ENCODE results near the gene TENT5A. TPM values are rescaled to one million over a fixed set of nuclear protein-coding genes. Genes with fewer than 3 reads are reported as not detected.
A peak's percentile ranks its signal among the peaks of the same experiment; 100 is the strongest.
"Not testable (repeated sequence)": the region's sequence is repeated elsewhere in the genome, so short reads cannot be mapped to it uniquely, and the experiment has no call there.

Gene TENT5A
- total RNA-seq, 8 experiments from 2014 or later, result 2.2 to 54.3 (median 8.6) TPM

GRCh38 chr6:81787313-81788068 lies 35.0 kb upstream of the TENT5A start:
- in situ Hi-C loops (cut with MboI; ENCODE audit: low pct_unique_long_range_greater_than_20kb in 2 of 9, low sequenced_read_pairs in 9 of 9, unreplicated experiment in 9 of 9), result no loop called here
- 21 to 100% (median 65%) methylated on average over 1 to 3 of the region's 3 CpGs for WGBS, 10 experiments
- Histone ChIP-seq H3K4me1 (replicated peaks in 1 of 2) (peaks cover 10 to 17% of the 10 kb centered on the region in 2 donors), H3K4me3 (no peak overlapping the region), H3K27ac (no peak overlapping the region)
- ATAC-seq (replicated peaks in 6 of 8), result no peak

- in situ Hi-C loops (cut with MboI; ENCODE audit: low pct_unique_long_range_greater_than_20kb in 2 of 9, low sequenced_read_pairs in 9 of 9, unreplicated experiment in 9 of 9), result no loop called here
- peaks cover 3 to 4% of the 10 kb centered on the region in 2 donors for H3K4me1 ChIP-seq (replicated peaks in 1 of 2)
- WGBS, 10 experiments, result 0 to 40% (median 29%) methylated on average over 1 of the region's 1 CpG; no CpG with 5 or more reads in 7 of the 10 experiments
- peak in 3 of 8 experiments; percentile 75 to 83 (median 78) for ATAC-seq (replicated peaks in 6 of 8)
- H3K27ac ChIP-seq, result no peak overlapping the region
- no peak overlapping the region for H3K4me3 ChIP-seq
These were observed 33.7 kb upstream of the TENT5A start for GRCh38 chr6:81786150-81786549.

GRCh38 chr6:81785377-81785776 lies 32.9 kb upstream of the TENT5A start:
- Histone ChIP-seq H3K4me3 (no peak overlapping the region), H3K27ac (no peak overlapping the region), H3K4me1 (replicated peaks in 1 of 2) (no peaks in the 10 kb centered on the region)
- in situ Hi-C loops (cut with MboI; ENCODE audit: low pct_unique_long_range_greater_than_20kb in 2 of 9, low sequenced_read_pairs in 9 of 9, unreplicated experiment in 9 of 9), result no loop called here
- ATAC-seq (replicated peaks in 6 of 8), result peak in 4 of 8 experiments; percentile 19 to 56 (median 42)
- WGBS, 10 experiments, result 44 to 100% (median 92%) methylated on average over 1 to 2 of the region's 2 CpGs; no CpG with 5 or more reads in 1 of the 10 experiments

GRCh38 chr6:81783893-81784292 lies 31.4 kb upstream of the TENT5A start:
- ATAC-seq (replicated peaks in 6 of 8), result no peak
- H3K27ac ChIP-seq, result no peak overlapping the region
- 81 to 92% (median 85%) methylated on average over 1 to 2 of the region's 2 CpGs; no CpG with 5 or more reads in 3 of the 10 experiments for WGBS, 10 experiments
- no peak overlapping the region for H3K4me3 ChIP-seq
- in situ Hi-C loops (cut with MboI; ENCODE audit: low pct_unique_long_range_greater_than_20kb in 2 of 9, low sequenced_read_pairs in 9 of 9, unreplicated experiment in 9 of 9), result no loop called here
- H3K4me1 ChIP-seq (replicated peaks in 1 of 2), result no peaks in the 10 kb centered on the region

GRCh38 chr6:81781624-81782023 lies 29.1 kb upstream of the TENT5A start:
- ATAC-seq (replicated peaks in 6 of 8), result no peak
- no peaks in the 10 kb centered on the region for H3K4me1 ChIP-seq (replicated peaks in 1 of 2)
- in situ Hi-C loops (cut with MboI; ENCODE audit: low pct_unique_long_range_greater_than_20kb in 2 of 9, low sequenced_read_pairs in 9 of 9, unreplicated experiment in 9 of 9), result no loop called here
- H3K4me3 ChIP-seq, result no peak overlapping the region
- no peak overlapping the region for H3K27ac ChIP-seq
- WGBS, 10 experiments, result 64 to 100% (median 89%) methylated on average over 1 to 2 of the region's 2 CpGs

GRCh38 chr6:81777586-81778268 lies 25.2 kb upstream of the TENT5A start:
- in situ Hi-C loops (cut with MboI; ENCODE audit: low pct_unique_long_range_greater_than_20kb in 2 of 9, low sequenced_read_pairs in 9 of 9, unreplicated experiment in 9 of 9), result no loop called here
- no peaks in the 10 kb centered on the region for H3K4me1 ChIP-seq (replicated peaks in 1 of 2)
- 50 to 100% (median 100%) methylated on average over 1 to 2 of the region's 2 CpGs; no CpG with 5 or more reads in 3 of the 10 experiments for WGBS, 10 experiments
- H3K4me3 ChIP-seq, result no peak overlapping the region
- ATAC-seq (replicated peaks in 6 of 8), result no peak
- no peak overlapping the region for H3K27ac ChIP-seq

GRCh38 chr6:81776219-81776618 lies 23.7 kb upstream of the TENT5A start:
- H3K27ac ChIP-seq; in situ Hi-C loops (cut with MboI; ENCODE audit: low pct_unique_long_range_greater_than_20kb in 2 of 9, low sequenced_read_pairs in 9 of 9, unreplicated experiment in 9 of 9); ATAC-seq (replicated peaks in 6 of 8); H3K4me1 ChIP-seq (replicated peaks in 1 of 2); H3K4me3 ChIP-seq: not testable (repeated sequence)
- WGBS, 10 experiments, result 74 to 100% (median 96%) methylated on average over 2 to 4 of the region's 4 CpGs; no CpG with 5 or more reads in 1 of the 10 experiments

GRCh38 chr6:81774542-81774941 lies 22.1 kb upstream of the TENT5A start:
- in situ Hi-C loops (cut with MboI; ENCODE audit: low pct_unique_long_range_greater_than_20kb in 2 of 9, low sequenced_read_pairs in 9 of 9, unreplicated experiment in 9 of 9), result loop anchor here in 3 of 9 experiments (25.0 kb wide), 2 partner anchors 213 to 263 kb away; no protein-coding TSS in a partner anchor
- H3K27ac ChIP-seq, result no peak overlapping the region
- ATAC-seq (replicated peaks in 6 of 8), result peak in 1 of 8 experiments; percentile 30
- no peak overlapping the region for H3K4me3 ChIP-seq
- peaks cover 2 to 8% of the 10 kb centered on the region in 2 donors for H3K4me1 ChIP-seq (replicated peaks in 1 of 2)
- 50 to 100% (median 85%) methylated on average over 1 to 2 of the region's 2 CpGs for WGBS, 10 experiments

GRCh38 chr6:81773887-81774286 lies 21.4 kb upstream of the TENT5A start:
- no peak overlapping the region for H3K4me3 ChIP-seq
- peaks cover 2 to 8% of the 10 kb centered on the region in 2 donors for H3K4me1 ChIP-seq (replicated peaks in 1 of 2)
- ATAC-seq (replicated peaks in 6 of 8), result no peak
- in situ Hi-C loops (cut with MboI; ENCODE audit: low pct_unique_long_range_greater_than_20kb in 2 of 9, low sequenced_read_pairs in 9 of 9, unreplicated experiment in 9 of 9), result loop anchor here in 3 of 9 experiments (25.0 kb wide), 2 partner anchors 213 to 263 kb away; no protein-coding TSS in a partner anchor
- 82 to 100% (median 96%) methylated on average over 2 of the region's 2 CpGs; no CpG with 5 or more reads in 3 of the 10 experiments for WGBS, 10 experiments
- H3K27ac ChIP-seq, result no peak overlapping the region

GRCh38 chr6:81772741-81773140 lies 20.3 kb upstream of the TENT5A start:
- Histone ChIP-seq H3K4me3 (no peak overlapping the region), H3K4me1 (replicated peaks in 1 of 2) (peaks cover 2 to 8% of the 10 kb centered on the region in 2 donors), H3K27ac (no peak overlapping the region)
- peak in 2 of 8 experiments; percentile 52 to 55 for ATAC-seq (replicated peaks in 6 of 8)
- in situ Hi-C loops (cut with MboI; ENCODE audit: low pct_unique_long_range_greater_than_20kb in 2 of 9, low sequenced_read_pairs in 9 of 9, unreplicated experiment in 9 of 9), result loop anchor here in 3 of 9 experiments (25.0 kb wide), 2 partner anchors 215 to 265 kb away; no protein-coding TSS in a partner anchor
- WGBS, 10 experiments, result 25 to 100% (median 74%) methylated on average over 1 to 2 of the region's 2 CpGs; no CpG with 5 or more reads in 2 of the 10 experiments

GRCh38 chr6:81771097-81771496 lies 18.6 kb upstream of the TENT5A start:
- peaks cover 2 to 8% of the 10 kb centered on the region in 2 donors for H3K4me1 ChIP-seq (replicated peaks in 1 of 2)
- peak in 5 of 8 experiments; percentile 37 to 85 (median 66) for ATAC-seq (replicated peaks in 6 of 8)
- H3K4me3 ChIP-seq, result no peak overlapping the region
- in situ Hi-C loops (cut with MboI; ENCODE audit: low pct_unique_long_range_greater_than_20kb in 2 of 9, low sequenced_read_pairs in 9 of 9, unreplicated experiment in 9 of 9), result loop anchor here in 3 of 9 experiments (25.0 kb wide), 2 partner anchors 216 to 266 kb away; no protein-coding TSS in a partner anchor
- WGBS, 10 experiments, result 29 to 100% (median 68%) methylated on average over 1 of the region's 1 CpG; no CpG with 5 or more reads in 2 of the 10 experiments
- H3K27ac ChIP-seq, result no peak overlapping the region

- in situ Hi-C loops (cut with MboI; ENCODE audit: low pct_unique_long_range_greater_than_20kb in 2 of 9, low sequenced_read_pairs in 9 of 9, unreplicated experiment in 9 of 9), result loop anchor here in 3 of 9 experiments (25.0 kb wide), 2 partner anchors 217 to 267 kb away; no protein-coding TSS in a partner anchor
- no peak overlapping the region for H3K4me3 ChIP-seq
- no peak for ATAC-seq (replicated peaks in 6 of 8)
- peaks cover 2 to 8% of the 10 kb centered on the region in 2 donors for H3K4me1 ChIP-seq (replicated peaks in 1 of 2)
- WGBS, 10 experiments, result 29 to 100% (median 80%) methylated on average over 1 of the region's 1 CpG; no CpG with 5 or more reads in 5 of the 10 experiments
- no peak overlapping the region for H3K27ac ChIP-seq
These were observed 17.9 kb upstream of the TENT5A start for GRCh38 chr6:81770381-81770780.

- Histone ChIP-seq H3K4me1 (replicated peaks in 1 of 2) (peaks cover 2 to 8% of the 10 kb centered on the region in 2 donors), H3K27ac (no peak overlapping the region), H3K4me3 (no peak overlapping the region)
- WGBS, 10 experiments, result 8 to 83% (median 27%) methylated on average over 1 of the region's 1 CpG; no CpG with 5 or more reads in 6 of the 10 experiments
- peak in 3 of 8 experiments; percentile 71 to 90 (median 77) for ATAC-seq (replicated peaks in 6 of 8)
- in situ Hi-C loops (cut with MboI; ENCODE audit: low pct_unique_long_range_greater_than_20kb in 2 of 9, low sequenced_read_pairs in 9 of 9, unreplicated experiment in 9 of 9), result loop anchor here in 3 of 9 experiments (25.0 kb wide), 2 partner anchors 217 to 267 kb away; no protein-coding TSS in a partner anchor
These were observed 17.3 kb upstream of the TENT5A start for GRCh38 chr6:81769824-81770223.
